NCI-H2081 (cell line): ENCODE results near the gene ZXDC.

Experiments used
- DNase-seq, 2 experiments: peaks; one replicate each; lab custom pipeline; 2025; lab: John Stamatoyannopoulos, UW

The ZXDC gene

DNA sequence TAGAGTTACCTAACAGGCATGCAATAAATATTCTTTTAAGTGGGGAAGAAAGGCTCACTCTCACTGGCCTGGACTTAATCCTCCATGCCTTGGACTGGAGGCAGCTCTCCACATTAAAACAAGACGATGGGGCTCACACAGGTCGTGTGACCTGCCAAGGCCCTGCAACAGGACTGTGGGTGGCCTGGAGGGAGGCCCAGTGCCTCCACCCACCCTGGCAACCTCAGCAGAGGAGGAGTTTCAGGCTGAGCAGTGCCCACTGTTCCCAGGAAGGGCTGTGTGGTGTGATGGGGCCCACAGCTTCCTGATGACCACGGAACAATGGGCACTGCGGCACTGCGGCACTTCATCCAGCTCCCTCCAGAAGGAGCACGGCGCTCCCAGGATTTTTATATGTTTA lies 36.3 kb upstream of the ZXDC start:
- no peak for DNase-seq

DNA sequence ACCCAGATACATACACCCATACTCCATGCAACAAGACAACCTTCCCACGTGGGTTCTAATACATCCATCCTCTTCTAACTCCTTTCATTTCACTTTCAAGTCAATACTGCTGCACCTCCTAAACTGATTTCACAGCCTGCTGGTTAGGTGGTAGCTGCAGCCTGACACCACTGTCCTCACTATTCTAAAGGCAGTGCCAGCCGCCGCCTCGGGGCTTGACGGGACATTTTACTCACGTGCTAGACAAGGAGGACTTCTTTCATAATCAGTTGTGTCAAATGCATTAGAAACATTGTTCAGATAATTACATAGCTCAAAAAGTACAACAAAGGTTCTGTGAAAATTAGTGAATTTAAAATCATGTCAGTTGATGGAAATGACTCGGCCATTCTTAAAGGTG lies 35.6 kb upstream of the ZXDC start:
- no peak for DNase-seq

DNA sequence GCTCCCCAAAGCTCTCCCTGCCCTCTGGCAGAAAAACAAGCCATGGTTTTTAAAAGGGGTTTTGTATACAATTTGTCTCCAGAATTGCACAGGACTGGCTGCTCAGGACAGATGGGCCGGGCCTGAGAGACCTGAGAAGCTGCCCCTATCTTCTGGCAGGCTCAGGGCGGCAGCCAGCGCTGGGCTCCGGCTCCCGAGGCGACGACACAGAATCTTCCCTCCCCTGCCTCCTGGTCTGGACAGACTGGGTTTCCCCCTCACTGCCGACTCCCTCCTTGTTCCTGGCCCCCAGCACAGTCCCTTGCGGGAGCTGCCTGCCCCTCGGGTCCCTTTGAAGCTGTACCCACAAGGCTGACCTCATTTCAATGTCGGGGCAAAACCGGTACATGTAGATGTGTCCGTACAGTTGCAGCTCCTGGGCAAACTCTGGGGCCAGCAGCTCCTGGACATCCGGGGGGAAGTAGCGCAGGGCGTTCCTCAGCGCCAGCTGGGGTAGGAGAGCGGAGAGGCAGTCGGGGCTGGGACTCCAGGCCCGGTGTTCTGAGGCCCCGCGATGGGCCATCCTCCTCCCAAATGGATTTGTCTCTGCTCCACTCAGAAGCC lies 34.7 kb upstream of the ZXDC start:
- no peak for DNase-seq

DNA sequence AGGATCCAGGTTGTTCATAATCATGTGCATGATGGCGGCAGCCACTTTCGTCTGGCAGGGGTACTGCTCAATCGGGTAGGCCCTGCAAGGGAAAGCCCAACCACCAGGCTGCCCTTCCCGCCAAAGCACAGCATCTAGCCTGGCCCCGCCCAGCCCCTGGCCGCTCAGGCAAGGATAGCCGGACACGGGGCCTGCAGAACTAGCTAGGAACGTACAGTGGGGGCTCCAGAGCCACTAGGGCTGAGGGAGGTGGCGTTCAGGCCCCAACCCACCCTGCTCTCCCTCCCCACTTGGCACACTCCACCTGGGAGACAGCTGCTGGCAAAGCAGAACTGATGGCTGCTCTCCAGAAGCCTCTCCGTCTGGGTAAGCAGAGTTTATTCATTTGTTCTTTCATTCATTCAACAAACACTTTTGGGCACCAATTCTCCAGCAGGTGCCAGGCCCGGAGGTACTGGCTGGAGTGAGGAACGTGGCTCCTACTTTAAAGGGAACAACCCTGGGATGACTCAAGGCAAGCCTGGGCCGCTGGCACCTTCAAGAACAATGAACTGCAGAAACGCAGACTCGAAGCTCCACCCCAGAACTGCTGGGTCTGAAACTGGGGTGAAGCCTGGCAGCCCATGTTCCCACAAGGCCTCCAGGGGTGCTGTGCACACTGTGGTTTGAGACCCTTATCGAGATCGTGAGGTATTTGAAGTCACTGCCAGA lies 34.1 kb upstream of the ZXDC start:
- peak in 1 of 2 experiments; percentile 32 for DNase-seq

DNA sequence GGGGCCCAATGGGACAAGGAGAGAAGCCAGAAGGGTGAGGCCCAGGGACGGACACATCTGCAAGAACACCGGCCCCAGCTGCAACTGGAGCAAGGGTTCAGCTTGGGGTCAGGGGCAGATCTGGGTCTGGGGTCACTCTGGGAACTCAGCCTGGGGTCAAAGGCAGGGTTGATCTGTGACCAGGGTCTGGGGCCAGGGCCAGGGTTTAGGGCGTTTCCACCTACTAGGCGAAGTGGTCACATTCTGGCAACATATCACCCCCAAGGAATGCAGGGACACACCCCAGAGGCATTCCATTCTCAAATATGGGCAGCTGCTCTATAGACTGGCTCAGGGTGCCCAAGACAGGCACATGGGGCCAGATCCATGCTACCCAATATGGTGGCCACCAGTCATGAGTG lies 32.9 kb upstream of the ZXDC start:
- DNase-seq, result no peak

DNA sequence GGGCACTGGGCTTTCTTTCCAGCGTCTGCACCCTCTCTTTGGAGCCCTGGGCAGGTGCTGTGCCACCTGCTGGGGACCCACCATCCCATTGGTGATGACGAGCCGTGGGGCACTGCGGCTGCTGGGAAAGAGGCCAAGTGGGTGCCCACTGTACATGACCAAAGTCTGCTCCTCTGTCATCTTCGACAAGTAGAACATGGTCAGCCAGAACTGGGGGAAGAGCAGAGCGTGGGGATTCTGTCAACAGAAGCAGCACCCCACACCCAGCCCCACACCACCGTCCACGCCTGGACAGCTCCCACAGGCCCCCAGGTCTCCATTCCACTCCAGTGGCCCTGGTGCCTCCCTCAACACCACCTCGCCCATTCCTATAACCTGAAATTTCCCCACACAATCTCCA lies 32.2 kb upstream of the ZXDC start:
- no peak for DNase-seq

DNA sequence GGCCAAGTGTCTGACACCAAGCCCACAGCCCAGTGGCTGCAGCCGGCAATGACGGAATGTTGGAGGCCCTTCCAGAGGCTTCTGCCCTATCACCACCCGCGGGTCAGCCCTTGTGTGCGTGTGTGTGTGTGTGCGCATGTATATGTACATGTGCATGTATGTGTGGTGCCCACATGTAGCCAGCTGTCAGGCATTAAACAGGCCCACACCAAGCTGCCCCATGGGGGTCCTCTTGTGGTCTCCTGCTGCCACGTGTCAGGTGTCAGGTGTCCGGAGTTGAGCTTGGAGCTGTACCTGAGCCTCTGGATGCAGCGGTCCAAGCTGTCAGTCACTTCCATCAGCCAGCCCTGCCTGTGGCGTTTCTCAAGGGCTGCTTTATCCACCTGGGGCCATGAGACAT lies 28.0 kb upstream of the ZXDC start:
- no peak for DNase-seq

DNA sequence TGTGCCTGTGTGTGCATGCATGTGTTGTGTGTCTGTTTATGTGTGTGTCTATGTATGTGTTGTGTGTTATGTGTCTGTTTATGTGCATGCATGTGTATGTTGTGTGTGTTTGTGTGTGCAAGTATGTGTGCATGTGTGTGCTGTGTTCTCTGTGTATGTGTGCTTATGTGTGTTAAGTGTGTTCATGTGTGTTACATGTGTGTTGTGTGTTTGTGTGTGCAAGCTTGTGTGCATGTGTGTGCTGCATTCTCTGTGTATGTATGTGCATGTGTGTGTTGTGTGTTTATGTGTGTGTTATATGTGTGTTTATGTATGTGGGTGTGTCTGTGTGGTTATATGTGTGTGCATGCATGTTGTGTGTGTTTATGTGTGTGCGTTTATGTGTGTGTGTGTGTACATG lies 27.0 kb upstream of the ZXDC start:
- DNase-seq, result no peak

DNA sequence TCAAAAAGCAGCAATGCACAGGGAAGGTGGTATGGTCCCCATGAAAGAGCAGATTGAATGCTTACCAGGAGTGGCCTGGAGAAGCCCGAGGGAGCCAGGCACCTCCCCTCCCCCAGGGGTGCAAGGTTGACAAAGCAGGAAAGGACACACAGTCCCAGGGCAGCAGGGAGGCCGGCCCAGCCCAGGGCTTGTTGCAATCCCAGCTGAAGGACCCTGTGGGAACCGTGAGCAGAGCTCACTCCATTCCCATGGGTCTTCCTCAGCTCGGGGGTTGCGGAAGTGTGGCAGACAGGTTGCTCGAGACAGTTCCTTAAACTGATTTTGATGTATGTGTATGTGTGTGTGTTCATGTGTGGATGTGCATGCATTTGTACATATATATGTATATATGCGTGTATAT lies 26.0 kb upstream of the ZXDC start:
- no peak for DNase-seq

DNA sequence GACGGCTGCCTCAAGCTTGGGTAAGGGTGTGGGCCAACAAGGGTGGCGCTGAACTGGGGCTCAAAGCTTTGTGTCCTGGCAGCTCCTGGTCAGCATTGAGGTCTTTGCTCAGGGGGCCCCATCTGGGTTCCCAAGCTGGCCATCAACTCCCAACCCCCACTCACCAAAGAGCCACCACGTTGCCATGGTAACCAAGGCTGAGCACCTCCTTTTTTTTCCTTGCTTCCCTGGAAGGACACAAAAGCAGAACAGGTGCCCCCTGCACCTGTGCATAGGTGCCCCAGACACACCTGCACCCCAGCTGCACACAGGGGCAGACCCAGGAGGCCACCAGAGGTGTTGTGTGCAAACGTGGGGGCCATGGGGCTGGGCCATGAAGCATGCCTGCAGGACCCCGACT lies 25.4 kb upstream of the ZXDC start:
- no peak for DNase-seq

DNA sequence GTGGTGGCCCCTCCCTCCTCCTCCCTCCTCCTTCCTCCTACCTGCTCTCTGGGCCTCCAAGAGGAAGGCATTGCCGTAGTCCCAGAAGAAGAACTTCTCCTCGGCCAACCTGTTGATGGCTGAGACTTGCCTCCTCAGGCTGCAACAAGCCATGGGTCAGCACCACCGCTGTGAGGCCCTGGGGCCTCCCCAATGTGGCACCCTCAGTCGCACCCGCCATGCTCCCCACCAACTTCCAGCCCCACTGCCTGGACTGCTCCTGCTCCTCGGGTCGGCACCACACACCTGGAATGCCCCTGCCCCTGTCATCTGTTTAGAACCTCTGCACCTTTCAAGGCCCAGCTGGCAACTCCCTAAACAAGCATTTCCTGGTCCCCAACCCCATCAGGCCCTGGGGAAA lies 24.3 kb upstream of the ZXDC start:
- DNase-seq, result no peak

DNA sequence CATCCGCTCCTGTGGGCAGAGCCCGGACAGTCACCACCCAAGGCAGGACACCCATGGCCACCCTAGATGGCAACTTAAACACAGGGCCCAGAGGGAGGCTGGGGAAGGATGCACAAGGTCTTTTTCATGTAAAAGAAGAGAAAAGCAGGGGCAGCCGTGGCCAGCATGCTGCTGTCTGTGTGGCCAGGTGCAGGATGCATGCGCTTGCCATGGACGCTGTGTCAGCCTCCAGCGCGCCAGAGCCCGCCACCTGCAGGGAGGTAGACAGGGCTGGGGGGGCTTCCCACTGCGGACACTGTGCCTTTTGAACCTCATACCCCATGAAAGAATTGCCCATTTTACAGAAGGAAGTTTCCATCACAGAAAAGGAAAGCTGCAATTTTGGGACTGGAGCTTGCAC lies 23.7 kb upstream of the ZXDC start:
- DNase-seq, result no peak

DNA sequence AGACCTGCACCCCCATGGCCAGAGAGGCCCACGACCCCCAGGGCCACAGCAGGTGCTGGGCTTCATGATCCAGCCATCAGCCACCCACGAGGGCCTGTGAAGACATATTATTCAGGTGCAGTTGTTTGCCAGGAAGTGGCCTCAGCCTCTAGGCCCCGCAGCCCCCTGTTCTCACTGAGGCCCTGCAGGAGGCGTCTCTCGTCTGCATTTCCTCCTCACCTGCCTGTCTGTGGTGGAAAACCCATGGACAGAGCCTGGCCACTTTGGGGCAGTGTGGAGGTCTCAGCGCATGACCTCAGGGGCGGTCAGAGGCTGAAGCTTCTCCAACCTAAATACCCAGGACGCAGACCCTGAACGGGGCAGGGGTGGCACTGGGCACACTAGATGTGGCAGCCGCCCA lies 23.2 kb upstream of the ZXDC start:
- peak in 1 of 2 experiments; percentile 27 for DNase-seq

DNA sequence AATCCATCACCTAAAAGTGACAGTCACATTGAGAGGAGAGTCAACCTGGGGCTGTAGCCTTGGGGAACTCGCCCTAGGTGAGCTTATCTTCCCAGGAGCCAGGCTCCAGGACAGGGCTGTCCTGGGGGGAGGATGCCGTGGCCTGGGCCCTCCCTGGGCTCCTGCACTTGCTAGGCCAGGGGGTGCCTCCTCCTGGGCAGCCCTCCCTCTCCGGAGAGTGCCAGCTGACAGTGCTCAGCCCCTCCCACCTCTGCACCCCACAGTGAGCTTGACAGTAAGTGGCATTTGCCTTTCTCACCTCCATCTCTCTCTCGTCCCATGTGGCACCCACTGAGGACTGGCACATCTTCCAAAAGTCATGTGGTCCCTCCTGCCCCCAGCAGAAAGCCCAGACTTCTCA lies 22.8 kb upstream of the ZXDC start:
- no peak for DNase-seq

DNA sequence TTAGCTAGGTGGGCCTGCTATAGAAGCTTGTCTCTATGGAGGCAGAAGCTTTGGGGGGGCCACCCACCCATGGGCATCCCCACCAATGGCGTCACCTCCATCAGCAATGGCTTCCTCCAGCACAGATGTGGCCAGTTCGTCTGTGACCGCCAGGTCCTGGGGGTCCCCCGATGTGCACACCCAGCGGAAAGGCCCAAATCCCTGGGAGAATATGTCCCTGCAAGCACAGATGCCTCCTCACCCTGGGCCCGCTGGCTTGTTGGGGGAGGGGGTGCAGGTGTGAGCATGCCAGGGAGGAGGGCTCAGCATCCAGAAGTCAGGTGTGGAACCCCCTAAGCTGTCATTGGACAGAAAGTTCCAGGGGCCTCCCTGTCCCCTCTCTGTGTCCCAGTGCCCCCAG lies 22.3 kb upstream of the ZXDC start:
- DNase-seq, result no peak

DNA sequence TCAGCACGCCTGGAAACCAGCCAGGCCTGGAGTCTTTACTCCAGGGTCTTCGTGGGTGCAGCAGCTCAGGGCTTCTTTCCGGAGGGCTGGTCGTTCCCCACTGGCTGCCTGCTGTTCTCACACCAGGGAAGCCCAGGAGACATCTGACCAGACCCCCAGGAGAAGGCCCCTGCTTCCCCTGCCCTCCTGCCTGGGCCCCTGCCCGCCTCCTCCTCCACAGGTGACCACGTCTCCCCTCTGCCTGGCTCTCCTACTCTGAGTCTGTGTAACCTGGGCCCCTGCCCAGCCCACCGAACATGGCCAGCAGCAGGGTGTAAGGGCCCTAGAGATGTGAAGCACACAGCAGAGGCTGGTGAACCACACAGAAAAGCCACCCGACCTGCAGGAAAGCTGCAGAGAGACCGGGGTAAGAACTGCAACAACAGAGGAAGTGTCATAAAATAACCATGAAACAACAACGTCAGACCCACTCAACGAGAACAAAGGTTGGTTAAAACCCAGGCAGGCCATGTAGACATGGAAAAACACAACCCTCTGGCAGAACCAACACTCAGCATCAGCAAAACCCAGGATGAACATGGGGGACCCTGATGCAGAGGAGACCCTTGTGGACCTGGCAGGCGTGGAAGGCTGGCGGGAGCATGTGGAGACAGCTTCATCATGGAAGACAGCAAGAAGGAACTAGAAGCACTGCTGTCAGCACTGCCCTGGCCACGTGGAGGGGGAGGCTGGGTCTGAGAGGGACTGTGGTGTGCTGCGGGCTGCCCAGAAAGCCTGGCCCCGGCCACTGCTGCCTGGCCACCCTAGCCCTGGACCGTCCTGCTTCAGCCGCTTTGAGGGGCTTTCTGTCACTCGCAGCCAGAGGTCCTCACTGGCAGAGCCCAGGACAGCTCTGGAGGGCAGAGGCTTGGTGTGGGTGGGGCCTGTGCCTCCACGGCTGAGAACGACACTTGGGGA lies 21.5 kb upstream of the ZXDC start:
- no peak for DNase-seq

DNA sequence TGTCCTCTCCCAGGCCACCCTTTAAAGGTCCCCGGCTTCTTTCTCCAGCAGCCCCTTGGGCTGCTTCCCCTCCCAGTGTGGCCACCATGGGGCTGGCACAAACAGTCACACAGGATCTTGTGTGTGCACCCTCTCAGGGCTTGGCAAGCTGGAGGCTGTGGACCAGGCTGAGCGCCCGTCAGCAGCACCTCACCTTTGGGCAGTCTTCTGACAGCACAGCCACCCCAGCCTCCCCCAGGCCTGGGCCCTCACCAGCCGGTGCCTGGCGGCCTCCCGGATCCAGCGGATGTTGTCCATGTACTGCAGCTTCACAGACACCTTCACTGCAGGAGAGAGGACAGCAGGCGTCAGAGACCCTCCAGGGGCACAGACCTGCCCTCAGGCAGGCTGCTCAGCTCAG lies 20.1 kb upstream of the ZXDC start:
- DNase-seq, result no peak

DNA sequence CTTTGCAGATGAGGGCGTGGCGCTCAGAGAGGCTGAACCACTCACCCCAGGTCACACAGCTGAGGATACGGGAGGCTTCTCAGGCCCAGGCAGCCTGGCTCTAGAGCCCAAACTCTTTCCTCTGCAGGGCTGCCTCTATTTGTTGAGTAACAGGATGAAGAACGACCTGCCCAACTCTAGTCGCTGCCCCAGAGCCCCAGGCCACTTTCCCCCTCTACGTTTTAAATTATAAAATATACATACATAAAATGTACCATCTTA lies 19.2 kb upstream of the ZXDC start:
- no peak for DNase-seq

DNA sequence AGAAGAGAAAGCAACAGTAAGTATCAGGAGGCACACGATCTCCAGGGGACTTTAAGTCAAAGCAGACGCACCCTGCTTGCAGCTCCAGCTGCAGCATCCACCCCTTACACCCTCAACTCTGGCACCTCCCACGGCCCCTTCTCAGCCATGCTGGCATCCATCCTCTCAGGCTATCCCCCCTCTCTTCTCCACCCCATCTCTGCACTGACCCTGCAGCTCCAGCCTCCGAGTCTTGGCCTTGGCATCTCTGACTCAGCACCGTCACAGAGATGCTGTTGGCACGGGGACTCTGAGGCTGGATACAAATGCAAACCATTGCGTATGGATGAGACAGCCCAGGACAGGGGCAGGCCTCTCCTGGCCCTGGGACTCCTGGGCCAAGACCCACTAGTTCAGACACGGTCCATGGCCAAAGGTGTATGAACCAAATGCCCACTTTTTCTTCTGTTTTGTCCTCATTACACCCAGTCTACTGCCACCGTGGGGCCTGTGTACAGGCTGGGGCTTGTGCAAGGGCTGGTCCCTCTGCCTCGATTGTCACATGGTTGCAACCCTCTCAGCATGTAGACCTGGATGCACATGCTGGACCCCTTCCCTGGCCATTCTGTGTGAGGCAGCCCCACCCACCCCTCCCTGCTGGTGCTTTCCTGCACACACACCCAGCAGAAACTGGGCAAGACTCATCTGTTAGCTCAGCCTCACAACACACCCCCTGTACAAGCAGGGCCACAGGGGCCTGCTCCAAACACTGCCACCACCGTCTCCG lies 18.7 kb upstream of the ZXDC start:
- no peak for DNase-seq

DNA sequence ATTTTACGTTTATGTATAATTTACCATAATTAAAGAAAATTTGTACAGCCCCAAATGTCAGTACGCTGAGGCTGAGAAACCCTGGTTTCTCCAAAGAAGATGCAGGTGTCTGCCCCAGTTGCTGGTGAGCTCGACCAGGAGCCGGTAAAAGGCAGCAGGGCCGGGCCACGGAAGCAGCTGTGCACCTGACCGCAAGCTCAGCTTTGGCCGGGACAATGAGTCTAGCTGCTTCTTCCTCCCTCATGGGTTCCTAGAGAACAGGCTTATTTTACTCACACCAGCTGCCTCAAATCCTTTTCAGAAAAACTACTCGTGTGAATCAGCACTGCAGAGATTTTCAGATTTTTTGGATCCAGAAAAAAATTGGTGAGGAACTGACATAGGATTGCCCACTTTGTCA lies 18.0 kb upstream of the ZXDC start:
- DNase-seq, result no peak

DNA sequence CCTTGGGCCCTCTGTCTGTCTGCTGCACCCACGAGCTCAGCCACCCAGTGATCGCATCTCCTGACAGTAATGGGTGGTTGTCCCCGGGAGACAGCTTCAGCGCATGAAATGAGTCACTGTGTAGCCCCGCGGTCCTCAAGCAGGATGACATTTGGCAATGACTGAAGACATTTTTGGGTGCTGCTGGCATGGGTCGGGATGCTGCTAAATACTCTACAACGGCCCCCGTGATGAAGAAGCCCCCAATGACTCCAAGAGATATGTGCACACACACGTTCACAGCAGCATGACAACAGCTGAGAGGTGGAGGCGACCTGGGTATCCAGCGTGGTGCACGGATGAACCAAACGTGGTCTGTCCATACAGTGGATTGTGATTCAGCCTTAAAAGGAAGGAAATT lies 17.4 kb upstream of the ZXDC start:
- DNase-seq, result no peak

DNA sequence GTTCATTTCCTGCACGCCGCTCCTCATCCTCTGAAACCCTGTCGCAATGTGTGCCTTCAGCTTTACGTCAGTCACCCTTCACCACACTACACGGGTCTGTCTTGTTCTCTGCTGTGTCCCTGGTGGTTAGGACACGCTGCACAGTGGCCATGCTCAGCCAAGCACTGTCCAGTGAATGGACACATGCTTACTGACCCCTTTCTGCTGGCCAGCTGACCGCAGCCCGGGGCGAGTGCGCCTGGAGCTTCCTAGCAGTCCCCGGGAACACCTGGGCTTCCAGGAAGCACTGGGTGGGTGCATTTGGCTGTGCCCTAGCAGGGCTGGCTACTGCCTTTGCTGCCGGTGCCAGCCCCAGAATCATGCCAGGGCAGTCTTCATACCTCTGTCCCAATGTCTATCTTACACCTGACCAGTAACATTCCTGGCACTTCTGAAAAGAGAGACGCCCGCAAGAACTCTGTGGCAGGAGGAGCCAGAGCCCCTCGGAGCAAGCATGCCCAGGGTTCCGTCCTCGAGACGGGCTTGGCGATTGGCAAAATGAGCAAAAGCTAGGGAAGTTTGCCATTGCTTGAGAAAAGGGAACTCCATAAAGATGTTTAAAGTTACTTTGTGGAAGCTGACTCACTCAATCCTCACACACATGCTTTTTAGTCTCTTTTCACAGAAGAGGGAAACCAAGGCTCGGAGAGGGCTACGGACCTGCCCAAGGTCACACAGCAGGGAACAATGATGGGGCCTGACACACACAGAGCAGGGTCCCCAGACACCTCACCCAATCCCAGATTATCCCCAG lies 15.7 kb upstream of the ZXDC start:
- DNase-seq, result no peak
